ENCODE data around the gene MRPL40. TPM values are rescaled to one million over a fixed set of nuclear protein-coding genes. Genes with fewer than 3 reads are reported as not detected.
"Not testable (repeated sequence)": the region's sequence is repeated elsewhere in the genome, so short reads cannot be mapped to it uniquely, and the experiment has no call there.

The MRPL40 gene
- total RNA-seq, 1 experiment from 2014 or later, result 60.4 TPM

DNA sequence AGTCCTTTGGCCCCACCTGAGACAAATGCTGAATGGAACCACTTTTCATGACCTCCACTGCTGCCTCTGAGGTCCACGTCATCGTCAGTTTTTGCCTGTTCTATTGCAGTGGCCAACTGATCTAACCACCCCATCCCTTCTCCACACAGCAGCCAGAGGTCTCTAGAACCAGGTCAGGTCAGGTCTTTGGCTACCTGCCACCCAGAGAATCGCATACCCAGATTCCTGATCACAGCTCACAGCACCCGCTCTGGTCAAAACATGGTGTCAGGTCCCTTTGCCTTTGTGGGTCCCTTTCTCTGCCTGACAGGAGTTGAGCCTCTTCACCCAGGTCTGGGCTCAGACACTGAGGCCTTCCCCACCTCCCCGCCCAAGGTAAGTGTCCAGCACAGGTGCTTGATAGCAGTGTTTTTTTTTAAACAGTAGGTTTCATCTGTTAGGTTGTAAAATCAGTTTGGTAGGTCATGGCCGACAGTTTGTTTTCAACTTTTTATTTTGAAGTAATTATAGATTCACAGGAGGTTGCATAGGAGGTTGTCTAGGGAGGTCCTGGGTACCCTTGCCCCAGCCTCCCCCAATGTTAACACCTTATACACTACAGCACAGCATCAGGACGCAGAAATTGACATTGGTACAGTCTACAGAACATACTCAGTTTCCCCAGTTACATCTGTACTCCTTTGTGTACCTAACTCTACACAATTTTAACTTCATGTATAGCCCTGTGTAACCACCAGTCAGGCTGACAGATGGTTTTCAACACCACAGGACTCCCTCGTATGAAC lies 8.3 kb downstream of the MRPL40 start:
- no peak for DNase-seq (ENCODE audit: low spot score)

GRCh38 chr22:19442166-19442565 lies 9.8 kb downstream of the MRPL40 start:
- no peak for DNase-seq (ENCODE audit: low spot score)

DNA sequence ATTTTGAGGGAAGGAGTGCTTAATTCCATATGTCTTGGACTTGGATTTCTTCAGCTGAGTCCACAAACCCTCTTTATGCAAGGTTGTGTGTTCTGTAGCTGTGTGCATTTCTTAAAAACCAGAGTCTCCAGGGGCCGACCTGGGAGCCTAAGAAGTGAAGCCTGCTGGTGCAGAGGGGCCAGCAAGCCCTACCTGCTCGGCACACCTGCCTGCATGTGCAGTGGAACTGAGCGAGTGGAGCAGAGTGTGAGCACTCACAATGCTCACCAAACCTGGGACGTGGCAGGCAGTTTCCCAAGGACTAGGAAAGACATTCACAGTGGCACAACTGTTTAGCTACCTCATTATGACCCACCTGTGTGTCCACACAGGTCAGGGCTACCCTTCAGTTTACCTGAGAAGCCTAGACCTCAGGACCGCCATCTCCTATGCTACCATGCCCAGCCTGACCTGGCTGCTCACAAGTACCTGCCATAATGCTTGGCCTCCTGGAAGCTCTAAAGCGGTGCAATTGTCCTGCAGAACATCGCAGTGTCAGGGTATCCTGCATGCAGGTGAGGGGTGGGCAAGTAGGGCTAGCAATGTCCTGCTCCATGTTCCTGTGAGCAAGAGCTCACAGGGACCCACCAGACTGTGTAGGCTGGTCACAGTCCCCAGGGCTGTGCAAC lies 11.3 kb downstream of the MRPL40 start:
- DNase-seq (ENCODE audit: low spot score), result no peak

DNA sequence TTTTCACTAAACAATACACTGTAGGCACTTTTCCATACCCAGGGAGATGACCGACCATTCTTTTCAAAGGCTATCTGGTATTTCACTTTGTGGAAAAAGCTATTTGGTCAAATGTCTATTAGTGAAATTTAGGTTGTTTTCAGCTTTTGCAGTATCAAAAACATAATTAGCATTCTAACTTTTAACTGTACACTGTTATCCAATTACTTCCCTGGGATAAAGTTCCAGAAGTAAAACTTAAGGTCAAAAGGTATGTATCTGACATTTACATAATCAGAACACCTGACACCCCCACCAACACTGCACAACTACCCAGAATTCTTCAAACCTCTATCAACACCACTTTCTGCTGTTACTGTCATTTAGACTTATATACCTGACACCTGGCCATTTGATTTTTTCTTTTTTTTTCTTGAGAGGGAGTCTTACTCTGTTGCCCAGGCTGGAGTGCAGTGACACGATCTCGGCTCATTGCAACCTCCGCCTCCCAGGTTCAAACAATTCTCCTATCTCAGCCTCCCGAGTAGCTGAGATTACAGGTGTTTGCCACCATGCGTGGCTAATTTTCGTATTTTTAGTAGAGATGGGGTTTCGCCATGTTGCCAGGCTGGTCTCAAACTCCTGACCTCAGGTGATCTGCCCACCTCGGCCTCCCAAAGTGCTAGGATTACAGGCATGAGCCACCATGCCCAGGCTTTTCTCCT lies 13.1 kb downstream of the MRPL40 start:
- not testable (repeated sequence) for DNase-seq (ENCODE audit: low spot score)

GRCh38 chr22:19446603-19447329 lies 14.4 kb downstream of the MRPL40 start:
- no peak for DNase-seq (ENCODE audit: low spot score)

DNA sequence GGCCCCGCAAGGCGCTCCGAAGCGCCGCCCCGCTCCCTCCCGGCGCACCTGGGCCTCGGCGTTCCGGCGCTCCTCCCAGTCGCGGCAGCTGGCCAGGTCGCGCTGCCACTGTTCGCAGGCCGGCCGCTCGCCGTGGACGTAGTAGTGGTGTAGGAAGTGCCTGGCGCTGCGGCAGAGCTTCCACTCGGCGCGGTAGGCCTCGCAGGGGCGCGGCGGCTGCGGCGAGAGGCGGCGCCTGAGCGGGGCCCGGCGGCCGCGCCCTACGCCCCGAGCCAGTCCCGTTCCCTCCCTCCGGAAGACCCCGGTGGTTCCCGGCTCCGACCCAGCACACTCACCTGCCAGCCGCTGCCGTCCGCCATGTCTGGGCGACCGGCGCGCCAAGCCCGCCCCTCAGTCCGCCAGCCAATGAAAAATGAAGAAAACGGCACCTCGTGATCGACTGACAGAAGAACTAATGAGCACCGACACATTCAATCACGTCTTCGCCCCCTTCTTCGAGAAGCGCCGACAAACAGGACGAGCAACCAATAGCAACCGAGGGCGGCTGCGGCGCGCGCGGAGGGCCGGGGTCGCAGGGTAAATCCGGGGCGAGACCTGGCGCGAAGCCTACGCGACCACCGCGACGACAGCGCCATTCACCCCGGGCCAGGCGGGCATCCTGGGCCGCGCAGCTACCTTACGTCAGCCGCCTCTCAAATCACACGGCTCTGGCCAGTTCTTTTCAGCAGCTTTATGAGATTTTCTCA lies 15.2 kb downstream of the MRPL40 start, which contains the start of gene C22orf39:
TSS of gene C22orf39 (minus strand) at position 382 of the 746 bp plus-strand sequence. CDS start at position 359, 23 bp downstream.
- DNase-seq (ENCODE audit: low spot score), result peak; percentile 84

- DNase-seq (ENCODE audit: low spot score), result peak; percentile 40
Measured at GRCh38 chr22:19448076-19448607, 15.8 kb downstream of the MRPL40 start.

DNA sequence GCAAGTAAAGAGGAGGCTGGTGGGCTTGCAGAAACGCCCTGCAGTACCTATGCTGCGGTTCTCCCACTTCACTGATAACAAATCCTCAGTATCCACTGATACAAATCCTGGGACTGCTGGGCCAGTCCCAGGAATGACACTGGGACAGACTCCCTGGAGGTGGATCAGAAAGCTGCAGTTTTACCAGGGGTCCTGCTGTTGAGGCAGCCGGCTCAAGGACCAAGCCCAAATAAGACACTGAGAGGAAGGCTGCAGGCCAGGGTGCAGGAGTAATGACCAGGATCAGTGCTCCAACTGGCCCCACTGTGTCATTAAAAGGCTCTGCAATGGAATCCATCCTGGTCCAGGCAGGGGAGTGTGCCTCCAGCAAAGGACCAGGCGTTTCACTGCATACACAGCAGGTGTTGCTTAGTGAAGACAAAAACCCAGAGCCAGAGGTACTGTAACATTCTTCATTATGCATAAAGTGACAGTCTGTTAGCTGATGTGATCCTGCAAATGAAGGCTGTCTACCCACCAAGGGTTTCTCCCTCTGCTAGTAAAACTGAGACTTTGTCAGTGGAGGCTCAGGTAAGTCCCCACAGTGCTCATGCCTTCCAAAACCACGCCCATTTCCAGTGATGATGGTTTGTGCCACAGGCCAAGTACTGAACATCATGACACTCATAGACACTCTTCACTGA lies 16.5 kb downstream of the MRPL40 start:
- DNase-seq (ENCODE audit: low spot score), result no peak

DNA sequence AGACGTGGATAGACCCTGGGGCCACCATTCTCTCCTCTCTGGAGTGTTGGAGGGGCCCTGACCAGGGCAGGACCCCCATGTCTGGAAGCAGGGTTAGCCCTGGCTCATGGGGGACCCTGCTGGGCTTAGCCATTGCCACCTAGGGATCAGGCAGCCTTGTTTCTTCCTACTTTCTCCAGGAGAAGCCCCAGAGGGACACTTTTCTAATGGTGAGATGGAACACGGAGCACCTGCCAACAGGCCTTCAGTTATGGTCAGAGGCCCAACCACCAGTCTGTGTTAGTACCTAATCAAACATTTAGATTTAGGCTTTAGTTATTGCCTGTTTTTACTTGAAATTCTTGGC lies 17.1 kb downstream of the MRPL40 start:
- no peak for DNase-seq (ENCODE audit: low spot score)

DNA sequence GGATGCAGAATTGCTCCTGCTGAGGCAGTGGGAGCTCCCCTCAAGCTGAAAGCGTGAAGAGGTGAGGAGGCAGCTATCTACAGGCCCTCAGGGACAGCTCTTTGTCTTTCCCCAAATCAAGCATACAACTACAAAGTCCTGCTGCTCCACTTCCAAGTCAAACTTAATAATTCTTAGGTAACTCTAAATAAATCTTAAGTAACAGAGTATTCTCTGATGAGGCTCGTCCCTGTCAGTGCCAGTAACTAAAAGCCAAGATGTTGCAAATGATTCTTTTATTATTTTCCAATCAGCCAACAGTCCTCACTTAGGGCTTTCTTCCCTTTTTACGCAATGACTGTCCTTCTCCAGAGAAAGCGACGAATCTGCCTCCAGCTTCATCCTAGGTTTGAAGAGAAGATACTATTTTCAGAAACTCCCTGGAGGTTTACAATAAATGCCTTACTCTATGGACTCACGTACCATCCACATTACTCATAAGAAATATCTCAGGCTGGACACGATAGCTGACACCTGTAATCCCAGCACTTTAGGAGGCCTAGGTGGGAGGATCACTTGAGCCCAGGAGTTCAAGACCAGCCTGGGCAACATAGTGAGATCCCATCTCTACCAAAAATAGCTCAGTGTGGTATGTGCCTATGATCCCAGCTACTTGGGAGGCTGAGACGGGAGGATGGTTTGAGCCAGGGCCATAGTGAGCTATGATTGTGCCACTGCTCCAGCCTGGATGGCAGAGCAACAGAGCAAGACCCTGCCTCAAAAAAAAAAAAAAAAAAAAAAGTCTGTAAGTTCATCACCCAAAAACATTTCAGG lies 18.2 kb downstream of the MRPL40 start:
- no peak for DNase-seq (ENCODE audit: low spot score)

DNA sequence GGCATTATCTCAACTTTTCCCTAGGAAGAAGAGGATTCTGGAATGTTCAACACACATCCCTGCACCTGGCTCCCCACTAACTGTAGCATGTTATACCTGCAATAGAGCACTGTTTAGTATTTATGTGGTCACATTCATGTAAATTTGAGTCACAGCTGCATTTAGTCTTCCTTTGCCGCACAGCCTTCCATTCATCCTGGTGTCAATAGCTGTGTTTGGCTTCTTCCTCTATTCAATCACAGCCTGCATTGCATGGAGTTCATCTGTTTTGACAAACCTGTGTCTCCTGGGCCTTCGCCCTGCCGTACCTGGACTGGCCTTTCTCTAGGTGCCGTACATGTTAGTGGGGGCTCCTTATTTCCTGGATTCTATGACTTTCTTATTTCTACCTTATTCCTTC lies 19.2 kb downstream of the MRPL40 start:
- no peak for DNase-seq (ENCODE audit: low spot score)

GRCh38 chr22:19453718-19454117 lies 21.4 kb downstream of the MRPL40 start:
- no peak for DNase-seq (ENCODE audit: low spot score)

GRCh38 chr22:19454156-19454555 lies 21.8 kb downstream of the MRPL40 start:
- DNase-seq (ENCODE audit: low spot score), result no peak

GRCh38 chr22:19455033-19455432 lies 22.7 kb downstream of the MRPL40 start:
- no peak for DNase-seq (ENCODE audit: low spot score)

GRCh38 chr22:19455585-19456370 lies 23.4 kb downstream of the MRPL40 start:
- DNase-seq (ENCODE audit: low spot score), result no peak

DNA sequence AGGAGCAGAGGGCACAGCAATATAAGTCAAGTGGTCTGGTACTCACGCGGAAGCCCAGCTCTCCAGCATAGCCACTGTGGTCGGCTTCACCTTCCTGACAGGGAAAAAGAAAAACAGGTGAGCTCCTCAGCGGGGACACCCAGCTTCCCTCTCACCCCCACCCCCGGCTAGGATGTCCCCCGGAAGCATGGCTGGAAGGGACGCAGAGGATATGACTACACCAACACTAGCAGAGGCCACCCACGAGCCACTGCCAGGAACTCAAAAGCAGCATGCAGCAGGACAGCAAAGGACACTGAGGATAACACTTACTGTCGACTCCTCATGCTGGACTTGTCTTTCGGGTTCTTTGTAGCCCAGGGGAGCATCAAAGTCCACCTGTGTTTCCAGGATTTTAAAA lies 24.2 kb downstream of the MRPL40 start:
- no peak for DNase-seq (ENCODE audit: low spot score)

DNA sequence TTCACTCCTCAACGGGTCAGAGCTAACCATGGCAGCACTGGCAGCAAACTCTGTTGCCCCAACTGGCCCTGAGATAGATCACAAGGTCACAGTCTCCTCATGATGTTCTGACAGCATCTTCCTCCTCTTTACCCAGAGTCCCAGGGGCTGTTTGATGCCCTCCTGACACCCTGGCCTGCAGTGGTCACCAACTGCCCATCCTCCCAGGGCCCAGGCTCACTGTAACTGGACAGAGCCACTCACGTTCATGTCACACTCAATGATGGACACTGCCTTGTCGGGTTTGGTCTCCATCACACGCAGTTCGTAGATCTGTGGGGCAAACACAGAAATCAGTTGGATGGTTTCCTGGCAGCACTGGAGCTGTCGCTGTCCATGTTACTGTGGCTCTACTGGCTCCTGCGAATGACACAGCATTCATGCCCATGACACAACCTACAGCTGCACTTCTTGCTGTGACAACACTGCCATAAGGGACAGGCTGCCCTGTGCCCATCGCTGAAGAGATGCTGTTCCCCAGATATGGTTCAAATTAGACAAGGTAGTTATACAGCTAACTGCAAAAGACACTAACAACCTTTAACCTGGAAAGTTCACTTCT lies 25.6 kb downstream of the MRPL40 start:
- no peak for DNase-seq (ENCODE audit: low spot score)

DNA sequence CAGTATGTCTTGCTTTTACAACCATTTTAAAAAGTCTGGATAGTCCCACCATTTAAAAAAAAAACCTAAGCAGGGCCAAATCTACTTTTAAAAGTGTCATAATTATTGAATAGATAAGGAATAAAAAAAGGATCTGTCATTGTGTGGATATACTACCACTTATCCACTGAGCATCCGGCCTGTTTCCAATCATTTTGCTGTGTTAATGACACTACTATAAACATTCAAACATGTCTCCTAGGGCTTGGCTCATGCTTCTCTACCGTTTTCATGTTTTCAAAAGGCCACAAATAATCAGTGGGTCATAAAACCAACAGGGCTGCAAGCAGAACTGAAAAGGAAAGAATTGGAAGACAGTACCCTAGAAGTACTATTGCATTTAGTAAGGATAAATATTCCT lies 27.7 kb downstream of the MRPL40 start:
- DNase-seq (ENCODE audit: low spot score), result no peak

Measured in H4 (cell line).